CD4-positive, alpha-beta T cell (primary cell): ENCODE results near the gene EPB41L4B. TPM values are rescaled to one million over a fixed set of nuclear protein-coding genes. Genes with fewer than 3 reads are reported as not detected.

Source experiments
- ATAC-seq: fragments of 200-7000 bp; cut with Tn5 transposase; one replicate; pipeline ENCODE4 v1.10.0; 2022; ENCODE audit warnings: mild to moderate bottlenecking; ENCODE audit not compliant: poor library complexity
- CTCF ChIA-PET: fragments of 350-600 bp; sonication (Branson Sonifier 250); formaldehyde crosslinking; loops from one replicate; lab custom pipeline; 2021; ENCODE audit warnings: antibody characterized with exemption, inconsistent platforms; lab: Charles Lee
- POLR2A ChIA-PET: fragments of 350-600 bp; sonication (Branson Sonifier 250); formaldehyde crosslinking; loops from one replicate; lab custom pipeline; 2021; ENCODE audit warnings: antibody characterized with exemption, inconsistent platforms; lab: Charles Lee
- DNase-seq, 14 experiments: peaks; one replicate each; pipeline ENCODE4 v3.0.0-alpha.2; 2013 to 2020; ENCODE audit warnings: mixed read lengths in 2 of 14
- H3K27ac ChIP-seq, 2 donors: one replicate each; pipeline versions ENCODE4 v1.5.1 to v1.7.0; 2013; ENCODE audit warnings: low read length in 2 of 2, low read depth in 1 of 2, mild to moderate bottlenecking in 1 of 2
- H3K27me3 ChIP-seq, 2 experiments: 1 replicate in 1 of 2; 2 replicates in 1 of 2; pipeline versions ENCODE4 v1.6.1 to v1.7.0; 2013; ENCODE audit warnings: low read length in 2 of 2, control low read depth in 1 of 2, mild to moderate bottlenecking in 1 of 2, moderate library complexity in 1 of 2; ENCODE audit not compliant: insufficient read depth in 2 of 2, control insufficient read depth in 1 of 2
- H3K36me3 ChIP-seq: one replicate; pipeline ENCODE4 v1.6.1; 2013; ENCODE audit warnings: low read length, control low read depth; ENCODE audit not compliant: insufficient read depth
- H3K4me1 ChIP-seq: one replicate; pipeline ENCODE4 v1.6.1; 2013; ENCODE audit warnings: low read length, control low read depth; ENCODE audit not compliant: insufficient read depth
- H3K4me3 ChIP-seq: one replicate; pipeline ENCODE4 v1.5.1; 2013; ENCODE audit warnings: mild to moderate bottlenecking, low read length, moderate library complexity
- H3K9me3 ChIP-seq, 2 experiments: 1 replicate in 1 of 2; 2 replicates in 1 of 2; pipeline versions ENCODE4 v1.6.1 to v1.7.0; 2013; ENCODE audit warnings: low read length in 2 of 2, mild to moderate bottlenecking in 2 of 2, control low read depth in 1 of 2, moderate library complexity in 1 of 2; ENCODE audit not compliant: control insufficient read depth in 1 of 2, insufficient read depth in 1 of 2
- H3K27ac Mint-ChIP-seq: one replicate; pipeline ENCODE4 v1.8.0; 2020; ENCODE audit warnings: mixed read lengths
- H3K27me3 Mint-ChIP-seq: one replicate; pipeline ENCODE4 v1.8.0; 2021; ENCODE audit warnings: mixed read lengths
- H3K36me3 Mint-ChIP-seq: one replicate; pipeline ENCODE4 v1.8.0; 2021; ENCODE audit warnings: low read depth, mixed read lengths
- H3K4me1 Mint-ChIP-seq: one replicate; pipeline ENCODE4 v1.8.0; 2021; ENCODE audit warnings: low read depth, mixed read lengths
- H3K4me3 Mint-ChIP-seq: one replicate; pipeline ENCODE4 v1.8.0; 2020; ENCODE audit warnings: mild to moderate bottlenecking, mixed read lengths
- H3K9me3 Mint-ChIP-seq: one replicate; pipeline ENCODE4 v1.8.0; 2020; ENCODE audit warnings: mixed read lengths
- intact Hi-C, 2 experiments: fragments of 100-400 bp; cut with DNase I in 1 of 2; cut with micrococcal nuclease in 1 of 2; formaldehyde crosslinking; loops; one replicate each; pipeline versions ENCODE4 v1.15.1 to v1.9.0; 2023 to 2025; cut with DNase I, micrococcal nuclease
- total RNA-seq, 174 experiments: library from RNA in 2 of 174; stranded (reverse) in 2 of 174; gene quantifications; one replicate each; pipeline ENCODE4 v1.2.3 and lab custom pipeline; 2021 to 2026
- TF ChIP-seq, protein P1 (sequence below): fragments of 200-600 bp; IDR thresholded peaks from one replicate; pipeline ENCODE4 v1.8.0; 2022; ENCODE audit warnings: antibody characterized with exemption, mild to moderate bottlenecking

EPB41L4B gene
- total RNA-seq, 2 experiments from 2014 or later: not detected

DNA sequence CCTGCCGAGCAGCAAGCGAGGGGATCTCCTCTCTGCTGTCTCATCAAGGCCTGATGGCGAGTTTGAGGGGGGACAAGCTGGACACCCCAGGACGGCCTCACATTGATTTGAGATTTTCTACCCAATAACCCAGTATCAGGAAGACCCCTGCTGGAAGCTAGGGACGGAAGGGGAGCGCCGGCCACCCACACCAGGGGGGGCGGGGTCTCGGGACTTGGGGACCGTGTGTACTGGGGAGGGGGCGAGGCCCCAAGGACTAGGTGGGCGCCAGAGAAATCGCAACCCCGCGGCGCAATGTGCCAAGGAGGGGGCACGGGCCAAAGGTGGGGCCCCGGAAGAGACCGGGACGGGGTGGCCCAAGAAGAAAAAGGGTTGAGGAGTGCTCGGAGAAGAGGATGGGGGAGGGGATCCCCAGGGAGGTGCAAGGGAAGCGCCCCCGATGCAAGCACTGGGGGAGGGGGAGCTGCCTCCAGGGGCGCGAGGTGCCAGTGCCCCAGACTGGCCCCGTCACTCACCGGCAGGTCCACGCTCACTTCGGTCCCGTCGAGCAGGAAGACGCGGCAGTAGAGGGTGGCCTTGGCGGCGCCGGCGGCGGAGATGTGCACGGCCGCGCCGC is 1.1 kb downstream of the EPB41L4B start:
- Histone ChIP-seq H3K4me3 (no peak overlapping the region), H3K27ac (no peak overlapping the region), H3K27me3 (peaks cover 47 to 54% of the 10 kb centered on the region in 2 experiments), H3K9me3 (peaks cover 0 to 8% of the 10 kb centered on the region in 2 experiments), H3K4me1 (peaks cover 12% of the 10 kb centered on the region), H3K36me3 (no peaks in the 10 kb centered on the region)
- ChIA-PET CTCF (no interaction called here), POLR2A (no interaction called here)
- no peak for ATAC-seq
- DNase-seq: peak in 3 of 14 experiments; percentile 10 to 29 (median 25)
- TF ChIP-seq, protein P1, sequence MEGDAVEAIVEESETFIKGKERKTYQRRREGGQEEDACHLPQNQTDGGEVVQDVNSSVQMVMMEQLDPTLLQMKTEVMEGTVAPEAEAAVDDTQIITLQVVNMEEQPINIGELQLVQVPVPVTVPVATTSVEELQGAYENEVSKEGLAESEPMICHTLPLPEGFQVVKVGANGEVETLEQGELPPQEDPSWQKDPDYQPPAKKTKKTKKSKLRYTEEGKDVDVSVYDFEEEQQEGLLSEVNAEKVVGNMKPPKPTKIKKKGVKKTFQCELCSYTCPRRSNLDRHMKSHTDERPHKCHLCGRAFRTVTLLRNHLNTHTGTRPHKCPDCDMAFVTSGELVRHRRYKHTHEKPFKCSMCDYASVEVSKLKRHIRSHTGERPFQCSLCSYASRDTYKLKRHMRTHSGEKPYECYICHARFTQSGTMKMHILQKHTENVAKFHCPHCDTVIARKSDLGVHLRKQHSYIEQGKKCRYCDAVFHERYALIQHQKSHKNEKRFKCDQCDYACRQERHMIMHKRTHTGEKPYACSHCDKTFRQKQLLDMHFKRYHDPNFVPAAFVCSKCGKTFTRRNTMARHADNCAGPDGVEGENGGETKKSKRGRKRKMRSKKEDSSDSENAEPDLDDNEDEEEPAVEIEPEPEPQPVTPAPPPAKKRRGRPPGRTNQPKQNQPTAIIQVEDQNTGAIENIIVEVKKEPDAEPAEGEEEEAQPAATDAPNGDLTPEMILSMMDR: no peak
- Mint-ChIP-seq H3K4me1 (peaks cover 15% of the 10 kb centered on the region), H3K27me3 (peaks cover 79% of the 10 kb centered on the region), H3K9me3 (no peaks in the 10 kb centered on the region), H3K36me3 (no peaks in the 10 kb centered on the region), H3K4me3 (peak overlapping the region; percentile 80), H3K27ac (no peak overlapping the region)
- intact Hi-C loops: loop anchor here (2.0 to 5.0 kb wide), 3 partner anchors 79 to 429 kb away; partner anchors contain the start of genes ABITRAM (in 1 of the 2) and ELP1 (in 1 of the 2)

DNA sequence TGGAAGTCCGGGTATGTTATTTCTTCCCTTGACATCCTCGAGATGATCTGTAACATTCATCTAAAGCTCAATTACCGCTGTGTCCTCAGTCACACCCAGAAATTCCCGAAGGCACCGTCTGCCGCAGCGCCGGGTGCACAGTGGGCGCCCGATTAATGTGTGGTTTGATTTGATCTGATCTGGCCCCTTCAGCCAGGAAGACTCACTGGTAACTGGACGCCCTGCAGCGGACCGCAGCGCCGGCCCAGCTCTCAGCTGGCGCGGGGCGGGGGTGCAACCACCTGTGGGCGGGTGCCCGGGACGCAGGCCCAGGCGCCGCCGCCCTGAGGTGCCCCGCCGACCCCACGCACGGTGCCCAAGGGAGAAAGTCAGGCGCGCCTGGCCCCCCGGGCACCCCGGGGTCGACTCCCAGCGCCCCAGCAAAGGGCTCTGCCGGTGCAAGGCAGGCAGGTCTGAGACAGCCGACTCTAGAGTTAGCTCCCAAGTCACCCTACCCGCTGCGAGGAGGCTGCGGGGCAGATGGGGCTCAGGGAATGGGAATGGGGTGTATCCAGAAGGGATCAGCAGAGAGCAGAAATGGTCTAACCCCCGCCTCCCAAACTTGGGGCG is 1.7 kb downstream of the EPB41L4B start:
- intact Hi-C loops: no loop called here
- POLR2A ChIA-PET: no interaction called here
- H3K4me3 ChIP-seq: no peak overlapping the region
- H3K36me3 Mint-ChIP-seq: no peaks in the 10 kb centered on the region
- no peak overlapping the region for H3K27ac Mint-ChIP-seq
- H3K9me3 ChIP-seq: peaks cover 0 to 8% of the 10 kb centered on the region in 2 experiments
- peaks cover 78% of the 10 kb centered on the region for H3K27me3 Mint-ChIP-seq
- CTCF ChIA-PET: no interaction called here
- H3K4me3 Mint-ChIP-seq: peak overlapping the region; percentile 80
- DNase-seq (peak in 1 of 14 experiments; percentile 15), ATAC-seq (no peak)
- peaks cover 15% of the 10 kb centered on the region for H3K4me1 Mint-ChIP-seq
- H3K4me1 ChIP-seq: peaks cover 12% of the 10 kb centered on the region
- peaks cover 45 to 54% of the 10 kb centered on the region in 2 experiments for H3K27me3 ChIP-seq
- no peaks in the 10 kb centered on the region for H3K9me3 Mint-ChIP-seq
- H3K27ac ChIP-seq: no peak overlapping the region
- TF ChIP-seq, protein P1: no peak
- no peaks in the 10 kb centered on the region for H3K36me3 ChIP-seq

DNA sequence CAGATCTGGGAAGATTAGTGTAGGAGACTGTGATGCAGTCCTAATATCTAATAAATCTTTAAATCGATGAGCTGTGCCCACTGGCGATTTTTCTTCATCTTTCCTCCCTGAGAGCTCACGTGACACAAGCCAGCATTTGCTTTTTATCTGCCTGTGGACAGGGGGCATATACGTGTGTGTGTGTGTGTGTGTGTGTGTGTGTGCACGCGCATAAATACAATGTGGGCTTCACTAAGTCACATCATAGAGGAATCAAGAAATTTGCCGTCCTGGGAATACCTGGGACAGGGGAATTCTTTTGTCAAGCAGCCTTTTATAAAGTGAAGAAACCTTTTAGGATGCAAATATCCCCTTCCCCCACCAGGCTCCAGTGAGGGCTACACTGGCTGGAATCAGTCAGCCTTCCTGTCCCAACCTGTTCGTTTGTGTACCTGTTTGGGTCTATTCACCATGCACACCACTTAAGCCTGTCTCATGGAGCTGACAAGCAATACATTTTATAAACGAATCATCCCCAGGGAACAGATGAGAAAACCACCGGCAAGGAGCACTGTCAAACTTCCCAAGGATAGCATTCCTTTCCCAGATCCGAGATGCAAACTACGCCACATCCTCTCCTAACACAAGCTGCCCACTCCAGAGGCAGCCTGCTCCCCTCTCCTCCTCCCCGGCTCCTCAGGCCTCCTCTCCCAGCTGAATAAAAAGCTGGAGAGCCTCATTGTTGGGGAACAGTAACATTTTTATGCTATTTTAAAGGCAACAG is 2.7 kb downstream of the EPB41L4B start:
- H3K36me3 Mint-ChIP-seq: no peaks in the 10 kb centered on the region
- peaks cover 0 to 8% of the 10 kb centered on the region in 2 experiments for H3K9me3 ChIP-seq
- no peak overlapping the region for H3K27ac Mint-ChIP-seq
- H3K27me3 Mint-ChIP-seq: peaks cover 79% of the 10 kb centered on the region
- H3K27me3 ChIP-seq: peaks cover 45 to 54% of the 10 kb centered on the region in 2 experiments
- peak overlapping the region; percentile 34 for H3K4me3 Mint-ChIP-seq
- ATAC-seq (no peak), DNase-seq (no peak)
- no peaks in the 10 kb centered on the region for H3K36me3 ChIP-seq
- peaks cover 12% of the 10 kb centered on the region for H3K4me1 ChIP-seq
- CTCF ChIA-PET: no interaction called here
- H3K27ac ChIP-seq: no peak overlapping the region
- no peaks in the 10 kb centered on the region for H3K9me3 Mint-ChIP-seq
- intact Hi-C loops: no loop called here
- no peak overlapping the region for H3K4me3 ChIP-seq
- H3K4me1 Mint-ChIP-seq: peaks cover 15% of the 10 kb centered on the region
- POLR2A ChIA-PET: interaction anchor here (0.7 kb wide), 1 partner anchor 178 kb away, joined by 4 read pairs; no protein-coding TSS in a partner anchor
- TF ChIP-seq, protein P1: no peak
